Suprapubic skin (tissue), 3 donors: ENCODE measurements around the gene IFT80.

ENCODE experiments used
- CTCF ChIP-seq, 2 donors: fragments of 200-600 bp in 1 of 2; fragments of 450-650 bp in 1 of 2; sonication (generic) in 1 of 2; IDR thresholded peaks; one replicate each; pipeline ENCODE4 v1.5.1; 2016 to 2019; ENCODE audit warnings: antibody characterized with exemption in 2 of 2, mild to moderate bottlenecking in 1 of 2, moderate library complexity in 1 of 2
- POLR2A ChIP-seq, 2 donors: fragments of 450-650 bp; IDR thresholded peaks; one replicate each; pipeline ENCODE4 v1.6.1; 2017; ENCODE audit warnings: antibody characterized with exemption in 2 of 2, mild to moderate bottlenecking in 2 of 2, moderate library complexity in 2 of 2

GRCh38 chr3:160257606-160258005 lies 141.4 kb downstream of the IFT80 start:
- TF ChIP-seq POLR2A (IDR thresholded peaks at IDR 0.05) (no peak), CTCF (IDR thresholded peaks at IDR 0.05) (no peak)
